ENCODE measurements around the gene ACVRL1. TPM values are rescaled to one million over a fixed set of nuclear protein-coding genes. Genes with fewer than 3 reads are reported as not detected.

Gene ACVRL1
- total RNA-seq, 1 donor, result 10.8 TPM

- no peak for TF ChIP-seq CTCF (IDR thresholded peaks at IDR 0.05; ENCODE audit: insufficient read depth, low read depth, low read length)
- DNase-seq (ENCODE audit: low read depth), result no peak
- H3K4me3 ChIP-seq (ENCODE audit: low read depth, low read length), result no peak overlapping the region
Measured at GRCh38 chr12:51910691-51911090, 3.4 kb downstream of the ACVRL1 start.

- DNase-seq (ENCODE audit: low read depth), result no peak
- no peak for TF ChIP-seq CTCF (IDR thresholded peaks at IDR 0.05; ENCODE audit: insufficient read depth, low read depth, low read length)
Measured at GRCh38 chr12:51911307-51911706, 4.0 kb downstream of the ACVRL1 start.

GRCh38 chr12:51911788-51912711 lies 4.7 kb downstream of the ACVRL1 start:
- no peak overlapping the region for H3K4me3 ChIP-seq (ENCODE audit: low read depth, low read length)
- no peak for DNase-seq (ENCODE audit: low read depth)
- no peak for TF ChIP-seq CTCF (IDR thresholded peaks at IDR 0.05; ENCODE audit: insufficient read depth, low read depth, low read length)

More at GRCh38 chr12:51911307-51911706, 4.0 kb downstream of the ACVRL1 start:
- no peak overlapping the region for H3K4me3 ChIP-seq (ENCODE audit: low read depth, low read length)

GRCh38 chr12:51913071-51914033 lies 6.0 kb downstream of the ACVRL1 start:
- H3K4me3 ChIP-seq (ENCODE audit: low read depth, low read length), result no peak overlapping the region
- DNase-seq (ENCODE audit: low read depth), result no peak
- TF ChIP-seq CTCF (IDR thresholded peaks at IDR 0.05; ENCODE audit: insufficient read depth, low read depth, low read length), result no peak

- DNase-seq (ENCODE audit: low read depth), result no peak
- no peak for TF ChIP-seq CTCF (IDR thresholded peaks at IDR 0.05; ENCODE audit: insufficient read depth, low read depth, low read length)
- no peak overlapping the region for H3K4me3 ChIP-seq (ENCODE audit: low read depth, low read length)
Measured at GRCh38 chr12:51914034-51914923, 7.0 kb downstream of the ACVRL1 start.
